ENCODE measurements around the gene MORC3. TPM values are rescaled to one million over a fixed set of nuclear protein-coding genes. Genes with fewer than 3 reads are reported as not detected.

The MORC3 gene
- polyA plus RNA-seq, 10 donors: 29.2 to 56.9 (median 46.9) TPM

DNA sequence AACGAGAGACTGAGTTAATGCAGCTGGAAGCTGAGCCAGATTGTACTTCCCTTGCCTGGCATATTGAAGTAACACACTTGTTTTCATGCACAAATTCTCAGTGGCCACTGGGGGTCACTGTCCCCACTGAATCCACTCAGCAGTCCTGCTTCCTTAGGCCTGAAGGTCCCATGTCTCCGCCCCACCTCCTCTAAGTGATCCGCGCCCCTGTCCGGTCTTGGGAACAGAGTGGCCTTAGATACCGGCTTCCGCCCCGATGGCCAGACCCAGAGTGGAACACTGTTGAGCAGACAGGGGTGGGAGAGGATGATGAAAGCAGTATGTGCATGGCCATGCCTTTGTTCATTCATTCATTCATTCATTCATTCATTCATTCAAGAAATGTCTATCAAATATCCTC lies 100.0 kb downstream of the MORC3 start:
- DNase-seq: peak; percentile 75 to 90 (median 77)

DNA sequence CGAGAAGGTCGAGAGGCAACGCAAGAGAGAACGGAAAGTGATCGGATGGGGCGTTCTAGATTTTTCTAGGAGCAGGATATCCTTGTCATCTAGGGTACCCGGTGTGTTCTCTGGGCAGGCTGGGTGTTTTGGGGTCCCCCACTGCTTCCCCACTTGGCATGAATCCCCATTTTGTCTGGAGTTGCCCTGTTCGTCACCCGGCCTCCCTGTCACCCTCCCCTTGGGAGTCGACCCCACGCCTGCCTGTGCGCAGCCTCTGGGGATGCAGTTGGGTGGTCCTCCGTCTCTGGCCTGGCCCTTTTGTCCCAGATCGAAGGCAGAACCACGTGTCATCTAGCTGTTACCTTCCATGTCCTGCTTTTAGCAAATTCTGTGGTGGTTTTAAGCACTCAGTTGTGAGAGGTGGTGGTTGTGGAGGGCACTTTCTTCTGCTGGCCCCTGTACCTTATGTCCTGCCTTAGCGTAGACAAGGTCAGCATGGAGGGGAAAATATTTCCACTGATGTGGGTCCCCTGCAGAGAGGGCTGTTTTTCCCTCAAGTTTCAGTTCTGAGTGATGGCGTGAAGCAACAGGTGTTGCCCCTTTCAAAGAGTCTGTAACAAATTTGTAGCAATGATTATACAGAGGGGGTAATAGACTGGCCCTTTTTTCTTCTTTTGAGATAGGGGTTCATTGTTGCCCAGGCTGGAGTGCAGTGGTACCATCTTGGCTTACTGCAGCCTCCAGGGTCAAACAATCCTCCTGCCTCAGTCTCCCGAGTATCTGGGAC lies 100.8 kb downstream of the MORC3 start:
- DNase-seq: no peak

DNA sequence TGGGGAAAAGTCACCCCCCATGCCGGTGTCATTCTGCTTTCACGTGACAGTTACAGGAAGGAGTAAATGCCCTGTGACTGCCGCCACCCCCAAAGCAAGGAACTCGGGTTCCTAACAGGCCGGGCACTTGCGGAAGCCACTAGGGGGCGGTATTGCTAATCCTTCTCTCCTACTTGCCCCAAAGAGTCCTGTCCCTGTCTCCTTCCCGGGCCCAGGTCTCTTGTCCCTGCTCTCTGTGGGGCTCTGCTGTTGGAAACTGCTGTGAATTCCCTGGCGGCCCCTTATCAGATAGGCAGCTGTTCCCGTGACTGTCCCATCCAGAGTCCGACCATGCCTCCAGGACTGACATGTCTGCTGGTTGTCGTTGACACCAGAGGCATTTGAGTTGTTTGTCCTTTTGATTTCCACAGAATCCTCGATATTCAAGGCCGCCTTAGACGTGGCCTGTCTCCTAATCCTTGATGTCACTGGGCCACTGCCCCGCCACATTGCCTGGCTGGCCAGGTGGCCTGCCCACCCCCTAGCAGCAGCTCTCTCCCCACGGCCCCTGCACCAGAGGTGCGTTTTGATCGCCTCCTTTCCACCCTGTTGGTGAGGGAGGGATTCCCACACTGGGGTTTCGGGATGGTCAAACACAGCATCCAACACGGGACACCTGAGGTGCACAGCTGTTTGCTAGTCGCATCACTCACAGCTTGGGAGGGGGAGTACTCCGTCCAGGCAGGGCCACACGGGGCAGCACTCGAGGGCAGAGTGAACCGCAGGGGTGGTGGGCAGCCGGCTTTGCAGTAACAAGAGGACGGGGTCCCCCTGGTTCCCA lies 102.5 kb downstream of the MORC3 start:
- DNase-seq: peak in 1 of 3 donors; percentile 35

DNA sequence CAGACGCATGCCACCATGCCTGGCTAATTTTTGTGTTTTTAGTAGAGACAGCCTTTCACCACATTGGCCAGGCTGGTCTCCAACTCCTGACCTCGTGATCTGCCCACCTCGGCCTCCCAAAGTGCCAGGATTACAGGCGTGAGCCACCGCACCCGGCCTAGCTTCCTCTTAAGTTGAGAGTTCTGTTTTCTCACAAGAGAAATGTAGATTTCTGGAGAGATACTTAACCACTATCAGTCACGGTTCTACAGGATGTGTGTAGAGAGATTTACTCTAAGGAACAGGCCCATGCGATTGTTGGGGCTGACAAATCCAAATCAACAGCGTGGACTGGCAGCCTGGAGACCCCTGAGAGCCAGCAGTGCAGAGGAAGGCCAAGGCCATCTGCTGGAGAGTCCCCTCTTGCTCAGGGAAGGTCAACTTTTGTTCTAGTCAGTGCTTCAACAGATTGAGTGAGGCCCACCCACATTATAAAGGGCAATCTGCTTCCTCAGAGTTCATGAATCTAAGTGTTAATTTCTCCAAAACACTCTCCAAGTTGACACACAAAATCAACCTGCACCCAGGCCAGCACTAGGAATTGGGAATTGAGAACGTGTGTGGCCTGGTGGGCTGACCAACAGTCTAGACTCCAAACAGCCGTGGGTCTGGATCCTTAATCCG lies 103.9 kb downstream of the MORC3 start:
- DNase-seq: peak in 1 of 3 donors; percentile 26

DNA sequence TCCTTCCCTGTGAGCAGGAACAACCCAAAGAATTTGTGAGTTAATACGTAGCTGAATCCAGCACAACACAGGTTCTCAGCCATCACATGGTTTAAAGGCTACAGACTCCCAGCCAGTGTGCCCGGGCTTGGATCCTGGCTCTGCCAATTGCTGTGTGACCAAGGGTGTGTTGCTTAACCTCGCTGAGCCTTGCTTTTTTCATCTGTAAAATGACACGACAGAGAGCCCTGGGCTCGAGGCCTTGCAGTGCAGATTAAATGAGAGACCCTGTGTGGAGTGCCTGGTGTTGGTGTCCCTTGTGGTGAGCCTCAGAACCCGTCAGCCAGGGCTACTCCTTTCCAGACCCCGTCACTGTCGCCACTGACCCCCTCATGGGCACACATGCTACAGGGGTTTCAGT lies 104.6 kb downstream of the MORC3 start:
- DNase-seq: peak in 1 of 3 donors; percentile 22

DNA sequence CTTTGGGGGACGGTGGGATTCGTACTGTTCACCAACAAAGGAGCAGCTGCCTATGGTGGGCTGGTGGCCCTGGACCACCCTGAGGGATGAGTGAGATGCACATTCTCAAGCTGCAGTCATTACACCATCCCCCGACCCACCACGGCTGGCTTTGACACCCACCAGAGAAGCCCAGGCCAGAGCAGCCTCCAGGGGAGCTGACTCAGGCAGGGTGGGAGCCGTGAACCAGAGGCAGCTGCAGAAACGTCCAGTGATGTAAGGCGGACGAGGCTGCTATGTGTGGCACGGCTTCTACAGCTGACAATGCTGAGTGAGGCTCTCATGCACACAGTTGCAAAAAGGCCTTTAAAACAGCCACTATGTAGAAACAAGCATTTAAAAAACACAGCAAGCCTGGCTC lies 105.3 kb downstream of the MORC3 start:
- peak; percentile 21 to 75 (median 38) for DNase-seq

Other genes starting within 250 kb of the MORC3 start
- 1 to 10 TPM; 1.7 to 4.7 (median 3.0) TPM for gene CBR3, start 185.1 kb upstream of the MORC3 start, polyA plus RNA-seq (ENCODE audit: insufficient read length in 10 of 10)
- gene DOP1B, start 163.4 kb upstream of the MORC3 start, polyA plus RNA-seq (ENCODE audit: insufficient read length in 10 of 10): 1 to 10 TPM; 4.7 to 9.4 (median 6.9) TPM
- gene CHAF1B, start 65.2 kb downstream of the MORC3 start, polyA plus RNA-seq (ENCODE audit: insufficient read length in 10 of 10): 1 to 10 TPM; 2.6 to 6.1 (median 4.5) TPM
- gene CLDN14, start 159.9 kb downstream of the MORC3 start, polyA plus RNA-seq (ENCODE audit: insufficient read length in 10 of 10): 1 to 10 TPM in 8 of 10 donors, under 1 TPM in 2; 0.57 to 5.9 (median 3.2) TPM

Measured in muscle of back (tissue), 11 donors.